GM21360 (cell line): Measurements from ENCODE around the gene VPS9D1.

Experiments used
- ATAC-seq: cut with Tn5 transposase; IDR thresholded peaks from one replicate; pipeline ENCODE4 v1.9.1; 2021; ENCODE audit warnings: mild to moderate bottlenecking, moderate library complexity; ENCODE audit not compliant: unreplicated experiment

The VPS9D1 gene

DNA sequence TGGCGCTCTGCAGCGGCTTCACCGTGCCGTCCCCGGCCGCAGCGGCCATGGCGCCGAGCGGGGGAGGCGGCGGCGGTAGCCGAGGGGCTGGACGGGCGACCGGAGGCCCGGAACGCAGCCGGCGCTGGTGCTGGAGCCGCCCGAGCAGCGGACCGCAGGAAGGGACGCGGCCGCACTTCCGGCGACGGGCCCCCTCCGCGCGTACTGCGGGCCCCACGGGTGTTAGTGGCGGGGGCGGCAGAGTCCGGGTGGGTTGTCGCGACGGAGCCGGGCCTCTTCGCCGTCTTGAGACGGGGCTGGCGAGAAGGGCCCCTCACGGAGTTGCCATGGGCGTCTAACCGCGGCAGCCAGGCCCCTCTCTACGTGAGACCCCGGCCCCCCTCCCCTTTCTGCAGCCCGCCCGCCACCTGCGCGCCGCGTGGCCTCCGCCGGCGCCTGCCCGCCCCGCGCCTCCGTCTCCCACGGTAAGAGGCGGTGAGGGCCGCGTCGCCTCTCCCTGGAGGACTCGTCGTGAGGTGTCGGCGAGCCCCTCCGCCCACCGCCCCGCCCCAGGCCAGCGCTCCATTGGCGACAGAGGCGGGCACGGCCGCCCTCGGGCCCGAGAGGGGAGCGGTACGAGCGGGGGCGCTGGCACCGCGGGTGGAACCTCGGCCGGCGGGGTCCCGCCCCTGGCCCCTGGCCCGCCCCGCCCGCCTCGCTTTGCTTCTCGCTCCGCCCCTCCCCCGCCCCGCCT lies at the start of gene VPS9D1, which contains the start of gene ZNF276:
TSS of gene VPS9D1 (minus strand) at position 86 of the 733 bp plus-strand sequence. CDS start at position 49, 37 bp downstream.
TSS of gene ZNF276 (plus strand) at position 725 of the 733 bp plus-strand sequence. CDS start 104 bp downstream, outside the sequence.
- peak; percentile 46 for ATAC-seq

GRCh38 chr16:89770367-89770766 lies 49.7 kb upstream of the VPS9D1 start:
- ATAC-seq, result no peak

DNA sequence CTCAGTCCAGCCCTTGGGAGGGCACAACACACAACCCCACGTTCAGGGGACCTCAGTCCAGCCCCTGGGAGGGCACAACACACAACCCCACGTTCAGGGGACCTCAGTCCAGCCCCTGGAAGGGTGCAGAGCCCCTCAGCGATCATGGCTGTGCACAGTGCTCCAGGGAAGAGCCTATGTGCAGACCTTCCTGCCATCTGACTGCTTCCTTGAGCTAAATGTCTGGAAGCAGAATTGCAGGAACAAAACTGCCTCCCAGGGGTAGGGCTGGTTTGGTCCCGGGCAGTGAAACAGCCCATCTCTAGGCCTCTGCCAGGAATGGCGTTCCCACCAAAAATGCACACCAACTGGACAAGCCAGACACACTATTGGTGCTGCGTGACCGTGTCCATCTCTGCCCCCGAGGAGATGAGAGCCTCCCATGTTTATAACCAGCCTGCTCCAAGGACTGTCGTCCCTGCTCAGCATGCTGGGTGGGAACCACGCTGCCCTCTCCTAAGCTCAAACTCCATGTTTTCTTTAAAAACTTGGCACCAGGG lies 44.7 kb upstream of the VPS9D1 start:
- no peak for ATAC-seq

DNA sequence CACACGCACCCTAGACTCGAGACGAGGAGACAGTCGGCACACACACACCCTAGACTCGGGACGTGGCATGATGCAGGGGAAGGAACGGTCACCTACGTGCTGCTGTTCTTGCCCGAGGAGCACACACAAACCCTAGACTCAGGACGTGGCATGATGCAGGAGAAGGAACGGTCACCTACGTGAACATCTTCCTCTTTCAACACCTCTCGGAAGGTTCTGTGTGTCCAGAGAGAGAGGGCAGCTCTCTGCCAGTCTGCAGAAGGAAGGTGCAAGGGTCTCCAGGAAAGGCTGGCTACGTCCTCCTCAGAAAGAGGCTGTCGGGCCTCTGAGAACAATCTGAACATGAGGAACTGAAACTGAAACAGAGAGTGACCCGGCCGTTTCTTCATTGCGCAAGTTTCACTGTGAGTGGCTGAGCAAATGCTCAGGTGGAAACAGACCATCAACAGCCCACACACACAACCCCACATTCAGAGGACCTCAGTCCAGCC lies 44.1 kb upstream of the VPS9D1 start:
- ATAC-seq, result peak; percentile 90

GRCh38 chr16:89761304-89761922 lies 40.7 kb upstream of the VPS9D1 start:
- no peak for ATAC-seq

GRCh38 chr16:89759746-89760340 lies 39.1 kb upstream of the VPS9D1 start:
- no peak for ATAC-seq

DNA sequence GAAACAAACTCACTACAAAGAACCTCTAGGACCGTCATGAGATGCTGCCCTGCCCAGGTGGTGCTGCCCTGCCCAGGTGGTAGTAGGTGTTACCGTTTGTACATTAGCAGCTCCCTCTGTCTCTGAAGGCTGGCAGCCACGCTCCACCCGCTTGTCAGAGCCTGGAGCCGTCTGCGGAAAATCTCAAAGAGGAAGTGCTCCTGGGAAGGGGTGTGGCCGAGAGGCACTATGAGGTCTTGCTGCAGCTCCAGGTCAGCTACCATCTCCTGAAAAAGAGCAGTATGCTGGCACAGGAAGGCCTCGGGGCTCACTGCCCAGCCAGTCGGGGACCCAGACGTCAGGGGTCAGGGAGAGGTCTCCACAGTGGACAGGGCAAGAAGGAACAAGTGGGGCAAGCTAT lies 28.9 kb upstream of the VPS9D1 start:
- no peak for ATAC-seq

GRCh38 chr16:89748921-89749320 lies 28.2 kb upstream of the VPS9D1 start:
- ATAC-seq, result no peak

GRCh38 chr16:89748076-89748475 lies 27.4 kb upstream of the VPS9D1 start:
- ATAC-seq, result no peak

DNA sequence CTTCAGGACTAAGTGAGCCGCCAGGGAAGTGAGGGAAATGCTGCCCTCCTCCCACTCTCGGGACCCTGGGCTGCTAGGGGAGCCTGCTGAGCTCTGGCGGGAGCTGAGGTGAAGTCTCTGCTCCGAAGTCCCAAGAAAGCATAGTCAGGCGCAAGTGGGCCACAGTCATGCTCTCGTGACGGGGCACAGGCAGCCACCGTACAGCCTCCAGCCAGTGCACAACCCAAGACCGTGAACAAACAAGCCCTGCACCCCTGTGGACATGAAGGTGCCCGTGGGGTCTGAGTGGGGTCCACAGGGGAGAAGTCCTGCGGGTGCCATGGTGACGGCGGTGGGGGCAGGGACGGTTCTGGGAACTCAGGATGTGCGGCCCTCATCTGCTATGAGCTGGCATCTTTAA lies 25.3 kb upstream of the VPS9D1 start:
- ATAC-seq, result no peak

GRCh38 chr16:89744813-89745212 lies 24.1 kb upstream of the VPS9D1 start:
- no peak for ATAC-seq

- no peak for ATAC-seq
Measured at GRCh38 chr16:89742948-89743347, 22.2 kb upstream of the VPS9D1 start.

- no peak for ATAC-seq
Measured at GRCh38 chr16:89741342-89742014, 20.8 kb upstream of the VPS9D1 start.

GRCh38 chr16:89739383-89739782 lies 18.7 kb upstream of the VPS9D1 start:
- no peak for ATAC-seq

GRCh38 chr16:89738538-89739317 lies 18.0 kb upstream of the VPS9D1 start:
- ATAC-seq, result no peak

DNA sequence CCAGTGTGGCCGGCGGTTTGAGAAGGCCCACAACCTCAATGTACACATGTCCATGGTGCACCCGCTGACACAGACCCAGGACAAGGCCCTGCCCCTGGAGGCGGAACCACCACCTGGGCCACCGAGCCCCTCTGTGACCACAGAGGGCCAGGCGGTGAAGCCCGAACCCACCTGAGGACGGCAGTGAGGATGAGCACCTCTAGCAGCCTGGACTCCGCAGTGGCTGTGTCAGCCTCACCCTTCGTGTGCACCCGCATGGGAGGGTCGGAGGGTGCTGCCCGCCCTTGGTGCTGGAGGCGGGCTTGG lies 17.3 kb upstream of the VPS9D1 start:
- no peak for ATAC-seq

DNA sequence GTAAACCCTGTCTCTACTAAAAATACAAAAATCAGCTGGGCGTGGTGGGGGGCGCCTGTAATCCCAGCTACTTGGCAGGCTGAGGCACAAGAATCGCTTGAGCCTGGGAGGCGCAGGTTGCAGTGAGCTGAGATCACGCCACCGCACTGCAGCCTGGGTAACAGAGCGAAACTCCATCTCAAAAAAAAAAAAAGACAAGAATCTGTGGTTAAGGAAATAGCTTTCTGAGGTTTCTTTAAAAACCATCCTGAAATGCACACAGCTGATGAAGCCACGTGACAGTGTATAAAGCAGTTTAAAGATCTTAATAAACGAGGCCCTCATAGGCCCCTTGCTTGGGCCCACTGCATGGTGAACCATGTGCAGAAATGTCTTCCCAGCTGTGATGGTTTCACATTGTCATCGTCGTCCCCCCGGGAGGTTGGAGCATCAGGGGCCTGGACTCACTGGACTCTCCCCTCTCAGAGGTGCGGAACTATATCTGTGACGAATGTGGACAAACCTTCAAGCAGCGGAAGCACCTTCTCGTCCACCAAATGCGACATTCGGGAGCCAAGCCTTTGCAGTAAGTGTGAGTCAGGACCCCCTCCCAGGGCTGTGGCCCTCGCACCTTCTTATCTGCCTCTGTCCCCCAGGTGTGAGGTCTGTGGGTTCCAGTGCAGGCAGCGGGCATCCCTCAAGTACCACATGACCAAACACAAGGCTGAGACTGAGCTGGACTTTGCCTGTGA lies 16.8 kb upstream of the VPS9D1 start:
- ATAC-seq, result no peak

- no peak for ATAC-seq
Measured at GRCh38 chr16:89736554-89736953, 15.9 kb upstream of the VPS9D1 start.

DNA sequence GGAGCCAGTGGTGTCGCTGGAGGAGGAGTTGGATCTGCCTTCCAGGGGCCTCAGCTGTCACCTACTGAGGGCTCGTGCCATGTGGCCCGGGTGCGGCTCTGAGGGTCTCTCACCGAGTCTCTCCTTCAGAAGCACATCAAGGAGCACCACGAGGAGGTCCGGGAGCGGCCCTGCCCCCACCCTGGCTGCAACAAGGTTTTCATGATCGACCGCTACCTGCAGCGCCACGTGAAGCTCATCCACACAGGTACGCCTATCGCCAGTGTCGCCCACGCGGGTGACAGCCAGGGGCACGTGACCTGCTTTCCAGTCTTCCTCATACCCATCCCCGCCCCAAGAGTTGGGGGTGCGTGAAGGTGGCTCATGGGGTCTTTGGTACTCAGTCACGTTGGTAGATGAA lies 13.1 kb upstream of the VPS9D1 start:
- ATAC-seq, result no peak

GRCh38 chr16:89733322-89733721 lies 12.6 kb upstream of the VPS9D1 start:
- no peak for ATAC-seq
